Activated naive CD4-positive, alpha-beta T cell treated with anti-CD3 and anti-CD28 coated beads, Interleukin-2, amount 50 U/mL, for 72 hours (primary cell): ENCODE results near the gene F10. TPM values are rescaled to one million over a fixed set of nuclear protein-coding genes. Genes with fewer than 3 reads are reported as not detected.
"Not testable (repeated sequence)": the region's sequence is repeated elsewhere in the genome, so short reads cannot be mapped to it uniquely, and the experiment has no call there.

Experiments
- ATAC-seq, 2 donors: fragments of 150-1000 bp; cut with Tn5 transposase; 2 replicates each; pipeline ENCODE4 v1.10.0; 2021; ENCODE audit warnings: mild to moderate bottlenecking in 2 of 2, moderate library complexity in 2 of 2
- DNase-seq, 2 donors: peaks; one replicate each; pipeline ENCODE4 v3.0.0; 2021 to 2022; ENCODE audit warnings: low spot score in 2 of 2
- H3K27ac Mint-ChIP-seq, 2 donors: one replicate each; pipeline ENCODE4 v1.8.0; 2022; ENCODE audit warnings: mild to moderate bottlenecking in 2 of 2, mixed read lengths in 2 of 2
- H3K36me3 Mint-ChIP-seq, 2 donors: one replicate each; pipeline ENCODE4 v1.8.0; 2022; ENCODE audit warnings: mixed read lengths in 2 of 2
- H3K9me3 Mint-ChIP-seq, 2 donors: one replicate each; pipeline ENCODE4 v1.8.0; 2022; ENCODE audit warnings: mixed read lengths in 2 of 2
- total RNA-seq, 2 donors: library from RNA; stranded (reverse); gene quantifications; one replicate each; pipeline ENCODE4 v1.2.3, GENCODE V29; 2022

Gene F10
- total RNA-seq, 2 donors from 2014 or later, result not detected

DNA sequence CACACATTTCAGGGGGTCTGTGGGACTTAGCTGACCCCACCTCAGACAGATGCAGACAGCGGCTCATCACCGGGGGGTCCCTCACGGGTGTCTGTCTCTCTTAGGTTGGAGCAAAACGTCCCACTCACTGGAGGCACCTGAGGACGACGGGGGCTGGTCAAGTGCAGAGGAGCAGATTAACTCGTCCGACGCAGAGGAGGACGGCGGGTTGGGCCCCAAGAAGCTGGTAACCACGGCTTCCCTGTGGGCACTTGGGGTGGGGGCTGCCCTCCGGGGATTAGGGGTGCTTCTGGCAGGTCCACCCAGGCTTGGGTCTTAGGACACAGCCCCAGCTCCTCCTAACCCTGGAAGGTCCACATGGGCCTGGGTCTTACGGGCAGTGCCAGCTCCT, 28.2 kb upstream of the F10 start:
- Mint-ChIP-seq H3K9me3 (no peaks in the 10 kb centered on the region), H3K27ac (no peak overlapping the region), H3K36me3 (no peaks in the 10 kb centered on the region)
- ATAC-seq (no peak), DNase-seq (no peak)

DNA sequence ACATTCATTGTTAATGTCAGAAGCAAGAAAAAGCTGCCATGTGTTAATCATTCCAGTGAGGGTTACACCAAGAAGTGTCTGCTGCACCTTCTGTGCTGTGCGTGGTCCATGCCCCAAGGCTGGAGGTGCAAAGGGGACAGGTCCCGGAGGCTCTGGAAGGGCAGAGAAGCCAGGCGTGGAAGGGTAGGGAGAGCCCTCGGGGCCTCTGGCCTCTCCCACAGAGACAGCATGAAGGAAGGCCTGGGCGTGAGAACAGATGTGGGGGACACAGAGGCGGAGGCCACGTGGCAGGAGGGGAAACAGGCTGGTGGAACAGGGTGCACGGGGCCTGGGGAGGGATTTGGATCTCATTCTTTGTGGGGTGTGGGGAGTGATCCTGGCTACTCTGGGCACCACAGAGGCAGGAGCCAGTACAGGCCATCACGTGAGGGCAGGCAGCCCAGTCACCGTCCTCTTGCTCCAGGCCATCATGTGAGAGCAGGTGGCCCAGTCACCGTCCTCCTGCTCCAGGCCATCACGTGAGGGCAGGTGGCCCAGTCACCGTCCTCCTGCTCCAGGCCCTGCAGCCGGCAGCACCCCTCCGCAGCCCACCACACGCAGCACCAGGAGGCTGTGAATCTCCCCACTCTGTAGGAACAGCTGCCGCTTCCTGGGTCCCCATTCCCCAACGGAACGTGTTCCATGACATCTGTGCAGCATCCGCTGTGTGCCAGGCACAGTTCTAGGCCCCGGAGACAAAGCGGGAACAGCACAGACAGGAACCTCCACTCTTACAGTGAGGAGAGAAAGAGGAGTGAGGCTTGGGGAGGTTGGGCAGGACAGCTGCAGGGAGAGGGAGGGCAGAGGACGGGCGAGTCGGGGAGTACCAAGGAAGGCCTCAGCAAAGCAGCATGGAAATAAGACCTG, 27.2 kb upstream of the F10 start:
- H3K36me3 Mint-ChIP-seq, result no peaks in the 10 kb centered on the region
- H3K9me3 Mint-ChIP-seq, result no peaks in the 10 kb centered on the region
- ATAC-seq, result no peak
- peak overlapping the region in 1 of 2 donors; percentile 68 for H3K27ac Mint-ChIP-seq
- no peak for DNase-seq

DNA sequence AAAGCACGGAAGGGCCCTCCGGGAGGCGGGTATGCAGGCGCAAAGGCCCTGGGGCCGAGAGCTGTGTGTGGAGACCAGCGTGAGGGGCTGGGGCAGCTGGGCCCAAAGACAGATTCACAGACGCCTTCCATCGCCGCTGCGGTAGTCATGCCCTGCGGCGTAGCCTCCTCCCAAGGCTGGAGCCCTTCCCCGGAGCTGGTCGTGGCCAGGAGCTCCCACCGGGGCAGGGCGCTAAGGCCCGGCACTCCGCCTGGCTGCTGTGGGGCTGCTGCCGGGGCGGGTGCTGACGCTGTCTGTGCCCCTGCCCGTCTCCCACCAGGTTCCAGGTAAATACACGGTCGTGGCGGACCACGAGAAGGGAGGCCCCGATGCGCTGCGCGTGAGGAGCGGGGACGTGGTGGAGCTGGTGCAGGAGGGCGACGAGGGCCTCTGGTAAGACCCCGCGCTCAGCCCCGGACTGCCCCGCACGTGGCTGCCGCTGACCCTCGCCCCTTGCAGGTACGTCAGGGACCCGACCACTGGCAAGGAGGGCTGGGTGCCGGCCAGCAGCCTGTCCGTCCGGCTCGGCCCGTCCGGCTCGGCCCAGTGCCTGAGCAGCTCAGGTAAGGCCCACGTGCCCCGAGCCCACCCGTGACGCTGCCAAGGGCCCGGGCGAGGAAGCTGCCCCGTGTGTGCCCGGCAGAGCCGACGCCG, 26.4 kb upstream of the F10 start:
- ATAC-seq (no peak), DNase-seq (no peak)
- Mint-ChIP-seq H3K27ac (no peak overlapping the region), H3K36me3 (no peaks in the 10 kb centered on the region), H3K9me3 (no peaks in the 10 kb centered on the region)

DNA sequence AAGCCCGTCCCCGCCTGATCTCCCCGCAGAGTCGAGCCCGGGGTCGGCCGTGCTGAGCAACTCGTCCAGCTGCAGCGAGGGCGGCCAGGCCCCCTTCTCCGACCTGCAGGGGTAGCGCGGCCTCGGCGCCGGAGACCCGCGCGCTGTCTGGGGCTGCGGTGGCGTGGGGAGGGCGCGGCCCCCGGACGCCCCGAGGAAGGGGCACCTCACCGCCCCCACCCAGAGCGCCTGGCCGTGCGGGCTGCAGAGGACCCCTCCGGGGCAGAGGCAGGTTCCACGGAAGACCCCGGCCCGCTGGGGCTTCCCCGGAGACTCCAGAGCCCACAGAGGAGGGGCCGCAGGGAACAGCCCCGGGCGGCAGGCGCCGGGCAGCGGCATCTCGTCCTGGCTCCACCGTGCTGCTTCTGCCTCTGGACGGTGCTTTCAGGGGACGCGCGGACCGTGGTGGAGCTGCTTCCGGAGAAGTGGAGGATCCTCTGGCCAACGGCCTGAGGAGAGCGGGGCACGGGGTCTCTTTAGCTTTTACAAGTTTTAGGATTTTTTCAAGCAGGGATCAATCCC, 25.8 kb upstream of the F10 start:
- Mint-ChIP-seq H3K36me3 (no peaks in the 10 kb centered on the region), H3K27ac (no peak overlapping the region), H3K9me3 (no peaks in the 10 kb centered on the region)
- no peak for DNase-seq
- no peak for ATAC-seq

DNA sequence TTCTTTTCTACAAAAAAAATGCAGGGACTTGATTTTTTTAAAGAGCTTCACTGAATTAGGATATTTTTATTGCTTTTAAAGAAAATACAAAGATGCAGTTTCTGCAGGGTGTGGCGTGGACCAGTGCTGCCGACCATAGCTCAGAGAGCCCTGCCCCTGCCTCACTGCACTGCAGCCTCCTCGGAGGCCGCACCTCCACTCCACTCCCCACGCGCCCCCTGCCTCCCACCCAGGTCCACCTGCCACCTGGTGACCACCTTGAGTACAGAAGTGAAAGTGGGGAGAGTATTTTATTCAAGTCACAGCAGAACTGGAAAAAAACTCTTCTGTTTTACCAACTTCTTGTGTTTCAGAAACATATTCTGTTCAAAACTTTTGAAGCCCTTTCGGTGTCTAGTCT, 24.9 kb upstream of the F10 start:
- H3K36me3 Mint-ChIP-seq, result no peaks in the 10 kb centered on the region
- ATAC-seq, result no peak

DNA sequence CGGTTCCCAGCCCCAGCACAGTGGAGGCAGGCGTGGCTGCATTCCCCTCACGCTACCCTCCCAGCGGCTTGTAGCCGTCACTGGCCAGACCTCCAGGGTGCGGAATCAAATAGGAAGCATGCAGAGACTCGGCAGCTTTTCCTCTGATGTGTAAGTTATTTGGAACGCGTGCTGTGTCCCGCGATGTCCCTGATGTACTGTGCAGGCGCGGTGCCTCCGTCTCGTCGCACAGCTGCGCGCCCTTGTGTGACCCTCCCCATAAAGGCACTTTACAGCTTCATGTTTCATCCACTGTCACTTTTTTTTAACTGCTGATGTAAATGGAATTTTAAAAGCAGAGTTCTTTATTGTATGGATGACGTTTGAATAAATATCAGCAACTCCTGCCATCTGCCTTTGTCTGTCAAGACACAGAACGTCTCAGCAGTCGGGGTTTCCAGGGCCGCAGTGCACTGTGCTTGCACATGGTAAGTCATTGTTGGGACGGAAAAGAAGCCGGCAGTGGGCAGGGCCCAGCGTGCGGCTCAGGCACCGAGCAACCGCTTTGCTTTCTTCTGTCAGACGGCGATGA, 24.4 kb upstream of the F10 start:
- Mint-ChIP-seq H3K36me3 (no peaks in the 10 kb centered on the region), H3K27ac (no peak overlapping the region), H3K9me3 (no peaks in the 10 kb centered on the region)
- no peak for DNase-seq
- no peak for ATAC-seq

More for the DNA sequence above, 24.9 kb upstream of the F10 start:
- no peak overlapping the region for H3K27ac Mint-ChIP-seq
- no peak for DNase-seq
- no peaks in the 10 kb centered on the region for H3K9me3 Mint-ChIP-seq

DNA sequence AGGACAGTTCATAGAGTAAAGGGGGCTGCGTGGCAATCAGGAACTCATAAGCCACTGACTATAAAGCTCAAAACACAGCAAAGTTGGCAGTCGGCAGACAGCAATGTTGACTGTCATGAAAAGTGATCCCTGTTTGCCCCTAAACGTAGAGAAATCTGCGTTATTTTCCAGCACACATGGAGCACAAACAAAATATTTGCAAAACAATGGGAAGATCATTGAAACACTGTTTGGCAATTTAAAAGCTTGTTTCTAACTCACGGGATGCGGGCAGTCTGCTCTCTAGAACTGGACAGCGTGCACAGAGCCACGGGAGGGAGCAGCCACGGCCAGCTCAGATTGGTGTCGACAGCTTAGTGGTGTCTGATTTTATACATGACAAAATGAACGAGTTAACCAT, 23.5 kb upstream of the F10 start:
- Mint-ChIP-seq H3K9me3 (no peaks in the 10 kb centered on the region), H3K36me3 (no peaks in the 10 kb centered on the region), H3K27ac (no peak overlapping the region)
- ATAC-seq (no peak), DNase-seq (no peak)

DNA sequence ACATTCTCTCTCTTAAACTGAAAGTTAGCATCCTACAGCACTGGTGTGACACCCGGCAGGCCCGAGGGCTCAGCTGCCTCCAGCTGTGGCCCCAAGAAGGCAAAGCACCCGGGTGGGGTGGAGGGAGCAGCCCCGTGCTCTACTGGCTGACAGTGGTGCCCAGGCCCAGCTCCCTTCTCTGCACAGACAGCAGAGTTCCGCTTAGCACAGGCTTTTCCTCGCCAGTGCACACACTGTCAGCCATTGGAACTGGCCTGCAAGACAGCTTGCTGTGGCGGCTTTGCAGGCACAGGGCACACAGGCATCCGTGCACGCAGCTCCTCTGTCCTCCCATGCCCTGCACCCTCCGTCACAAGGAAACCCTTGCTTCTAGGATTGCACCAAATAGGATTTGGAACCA, 20.3 kb upstream of the F10 start:
- not testable (repeated sequence) for H3K36me3 Mint-ChIP-seq, ATAC-seq, DNase-seq, H3K9me3 Mint-ChIP-seq, H3K27ac Mint-ChIP-seq

DNA sequence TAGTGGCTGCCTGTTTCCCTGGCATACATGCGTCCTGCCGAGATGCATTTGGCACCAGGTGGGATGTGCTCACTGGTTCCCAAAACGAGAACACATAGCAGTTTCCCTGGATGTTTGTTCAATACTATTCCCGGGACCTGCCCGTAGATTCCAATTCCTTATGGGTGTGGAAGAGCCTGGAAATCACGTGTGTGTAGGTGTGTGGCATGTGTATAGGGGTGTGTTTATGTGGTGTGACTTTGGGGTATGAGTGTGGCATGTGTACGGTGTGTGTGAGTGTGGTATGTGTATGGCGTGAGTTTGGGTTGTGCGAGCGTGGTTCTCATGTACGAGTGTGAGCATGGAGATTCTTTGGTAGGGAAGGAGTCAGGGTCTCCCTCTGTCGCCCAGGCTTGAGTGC, 19.9 kb upstream of the F10 start:
- H3K9me3 Mint-ChIP-seq, result no peaks in the 10 kb centered on the region
- no peaks in the 10 kb centered on the region for H3K36me3 Mint-ChIP-seq
- no peak for ATAC-seq
- no peak overlapping the region for H3K27ac Mint-ChIP-seq
- DNase-seq, result no peak

DNA sequence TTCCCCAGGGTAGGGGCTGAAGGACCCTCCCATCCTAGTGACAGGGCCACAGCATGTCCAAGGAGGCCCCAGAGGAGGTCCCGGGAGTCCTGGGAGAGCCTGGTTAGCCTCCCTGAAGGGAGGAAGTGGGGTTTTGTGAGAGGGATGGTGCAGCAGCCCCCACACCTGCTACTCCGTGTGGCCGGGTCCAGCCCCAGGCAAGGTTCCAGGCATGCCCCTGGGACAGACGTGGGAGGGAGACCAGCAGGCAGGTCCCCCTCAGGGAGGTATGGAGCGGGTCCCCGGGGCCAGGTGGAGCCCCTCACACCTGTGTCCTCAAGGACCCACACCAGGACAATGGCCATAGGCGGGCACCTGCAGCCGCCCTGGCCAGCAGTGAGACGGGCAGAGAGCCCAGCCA, 19.0 kb upstream of the F10 start:
- ATAC-seq (no peak), DNase-seq (no peak)
- H3K36me3 Mint-ChIP-seq, result no peaks in the 10 kb centered on the region
- H3K9me3 Mint-ChIP-seq, result no peaks in the 10 kb centered on the region
- no peak overlapping the region for H3K27ac Mint-ChIP-seq

DNA sequence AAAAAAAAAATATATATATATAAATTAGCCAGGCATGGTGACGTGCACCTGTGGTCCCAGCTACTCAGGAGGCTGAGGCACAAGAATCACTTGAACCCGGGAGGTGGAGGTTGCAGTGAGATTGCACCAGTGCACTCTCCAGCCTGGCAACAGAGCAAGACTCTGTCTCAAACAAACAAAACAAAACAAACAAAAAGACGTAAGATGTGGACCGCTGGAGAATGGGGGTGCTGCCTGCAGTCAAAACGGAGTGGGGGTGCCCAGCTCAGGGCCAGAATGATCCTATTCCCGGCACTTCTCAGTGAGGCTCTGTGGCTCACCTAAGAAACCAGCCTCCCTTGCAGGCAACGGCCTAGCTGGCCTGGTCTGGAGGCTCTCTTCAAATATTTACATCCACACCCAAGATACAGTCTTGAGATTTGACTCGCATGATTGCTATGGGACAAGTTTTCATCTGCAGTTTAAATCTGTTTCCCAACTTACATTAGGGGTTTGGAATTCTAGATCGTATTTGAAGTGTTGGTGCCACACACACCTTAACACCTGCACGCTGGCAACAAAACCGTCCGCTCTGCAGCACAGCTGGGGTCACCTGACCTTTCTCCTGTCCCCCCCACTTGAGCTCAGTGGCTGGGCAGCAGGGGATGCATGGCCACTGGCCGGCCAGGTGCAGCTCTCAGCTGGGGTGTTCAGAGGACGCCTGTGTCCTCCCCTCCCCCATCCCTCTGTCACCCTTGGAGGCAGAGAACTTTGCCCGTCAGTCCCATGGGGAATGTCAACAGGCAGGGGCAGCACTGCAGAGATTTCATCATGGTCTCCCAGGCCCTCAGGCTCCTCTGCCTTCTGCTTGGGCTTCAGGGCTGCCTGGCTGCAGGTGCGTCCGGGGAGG, 17.3 kb upstream of the F10 start, which contains the start of gene F7:
Gene F7 (plus strand): TSS at position 760 of the 889 bp plus-strand sequence. CDS start 51 bp downstream, at position 811.
- no peak within 1 kb of the TSS for H3K27ac Mint-ChIP-seq
- H3K9me3 Mint-ChIP-seq, result no peaks in the 10 kb centered on the region
- DNase-seq, result no peak
- H3K36me3 Mint-ChIP-seq, result no peaks in the 10 kb centered on the region
- no peak for ATAC-seq

DNA sequence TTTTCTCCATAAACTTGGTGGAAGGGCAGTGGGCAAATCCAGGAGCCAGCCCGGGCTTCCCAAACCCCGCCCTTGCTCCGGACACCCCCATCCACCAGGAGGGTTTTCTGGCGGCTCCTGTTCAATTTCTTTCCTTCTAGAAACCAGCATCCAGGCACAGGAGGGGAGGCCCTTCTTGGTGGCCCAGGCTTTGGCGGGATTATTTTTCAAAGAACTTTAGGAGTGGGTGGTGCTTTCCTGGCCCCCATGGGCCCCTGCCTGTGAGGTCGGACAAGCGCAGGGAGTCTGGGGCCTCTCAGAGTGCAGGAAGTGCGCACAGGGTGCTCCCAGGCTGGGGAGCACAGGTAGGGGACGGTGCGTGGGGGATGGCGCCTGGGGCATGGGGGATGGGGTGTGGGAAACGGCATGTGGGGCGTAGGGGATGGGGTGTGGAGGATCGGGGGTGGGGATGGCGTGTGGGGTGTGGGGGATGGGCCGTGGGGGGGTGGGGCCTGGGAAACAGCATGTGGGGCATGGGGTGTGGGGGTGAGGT, 16.6 kb upstream of the F10 start:
- DNase-seq (no peak), ATAC-seq (no peak)
- Mint-ChIP-seq H3K36me3 (no peaks in the 10 kb centered on the region), H3K9me3 (no peaks in the 10 kb centered on the region), H3K27ac (no peak overlapping the region)

DNA sequence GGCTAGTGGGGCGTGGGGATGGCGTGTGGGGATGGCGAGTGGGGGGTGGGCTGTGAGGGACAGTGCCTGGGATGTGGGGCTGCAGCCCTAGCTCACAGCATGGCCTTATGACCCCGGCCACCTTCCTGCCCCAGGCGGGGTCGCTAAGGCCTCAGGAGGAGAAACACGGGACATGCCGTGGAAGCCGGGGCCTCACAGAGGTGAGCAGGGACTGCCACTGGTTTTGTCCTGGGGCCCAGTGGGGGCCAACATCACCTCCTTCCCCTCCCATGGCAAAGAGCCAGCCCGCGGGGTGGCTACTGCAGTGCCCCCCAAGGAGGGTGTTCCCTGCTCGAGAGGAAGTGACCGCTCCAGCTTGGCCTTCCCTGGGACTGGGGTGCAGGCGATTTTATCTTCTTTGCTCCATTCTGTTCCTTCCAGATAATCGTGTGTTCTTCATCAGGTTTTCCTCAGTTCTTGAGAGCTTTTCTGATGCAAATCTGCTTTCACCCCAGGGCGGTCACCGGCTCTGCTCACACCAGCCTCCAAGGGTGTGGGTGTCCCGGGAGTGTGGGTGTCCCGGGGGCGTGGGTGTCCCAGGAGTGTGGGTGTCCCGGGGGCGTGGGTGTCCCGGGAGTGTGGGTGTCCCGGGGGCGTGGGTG, 15.8 kb upstream of the F10 start:
- DNase-seq (no peak), ATAC-seq (peak; percentile 19 to 46)
- peak overlapping the region in 1 of 2 donors; percentile 88 for H3K27ac Mint-ChIP-seq
- H3K9me3 Mint-ChIP-seq, result no peaks in the 10 kb centered on the region
- H3K36me3 Mint-ChIP-seq, result no peaks in the 10 kb centered on the region

DNA sequence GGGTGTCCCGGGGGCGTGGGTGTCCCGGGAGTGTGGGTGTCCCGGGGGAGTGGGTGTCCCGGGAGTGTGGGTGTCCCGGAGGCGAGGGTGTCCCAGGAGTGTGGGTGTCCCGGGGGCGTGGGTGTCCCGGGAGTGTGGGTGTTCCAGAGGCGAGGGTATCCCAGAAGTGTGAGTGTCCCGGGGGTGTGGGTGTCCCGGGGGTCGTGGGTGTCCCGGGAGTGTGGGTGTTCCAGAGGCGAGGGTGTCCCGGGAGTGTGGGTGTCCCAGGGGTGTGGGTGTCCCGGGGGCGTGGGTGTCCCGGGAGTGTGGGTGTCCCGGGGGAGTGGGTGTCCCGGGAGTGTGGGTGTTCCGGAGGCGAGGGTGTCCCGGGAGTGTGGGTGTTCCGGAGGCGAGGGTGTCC, 14.1 kb upstream of the F10 start:
- ATAC-seq, H3K9me3 Mint-ChIP-seq, H3K36me3 Mint-ChIP-seq, DNase-seq, H3K27ac Mint-ChIP-seq: not testable (repeated sequence)

DNA sequence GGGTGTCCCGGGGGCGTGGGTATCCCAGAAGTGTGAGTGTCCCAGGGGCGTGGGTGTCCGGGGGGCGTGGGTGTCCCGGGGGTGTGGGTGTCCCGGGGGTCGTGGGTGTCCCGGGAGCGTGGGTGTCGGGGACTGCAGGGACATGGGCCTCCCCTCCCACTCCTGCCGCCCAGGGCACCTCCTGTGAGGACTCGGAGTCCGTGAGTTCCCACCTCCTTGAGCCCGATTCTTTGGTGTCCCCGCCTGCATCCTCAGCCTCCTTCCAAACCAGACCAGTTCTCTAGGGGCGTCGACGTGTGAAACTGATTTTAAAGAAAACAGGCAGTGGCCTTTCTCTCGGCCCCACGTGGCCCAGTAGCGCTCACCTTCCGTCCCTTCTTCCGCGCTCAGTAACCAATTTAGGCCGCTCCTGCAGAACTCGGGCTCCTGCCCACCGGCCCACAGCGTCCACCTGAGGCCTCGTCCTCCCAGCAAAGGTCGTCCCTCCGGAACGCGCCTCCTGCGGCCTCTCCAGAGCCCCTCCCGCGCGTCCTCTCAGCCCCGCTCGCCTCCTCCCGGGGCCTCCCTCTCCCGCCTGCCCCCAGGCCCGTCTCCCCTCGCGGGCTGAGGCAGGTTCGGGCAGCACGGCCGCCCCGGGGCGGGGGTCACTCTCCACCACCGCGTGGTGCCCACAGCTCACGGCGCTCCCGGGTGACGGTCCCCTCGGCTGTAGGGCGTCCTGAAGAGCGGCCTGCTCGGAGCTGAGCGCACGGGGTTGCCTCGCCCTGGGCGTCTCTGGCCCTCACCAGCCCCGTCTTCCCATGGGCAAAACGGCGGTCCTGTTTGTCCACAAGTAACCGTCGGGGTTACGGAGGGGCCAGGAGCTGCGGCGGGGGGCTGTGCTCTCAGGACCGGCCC, 13.2 kb upstream of the F10 start:
- Mint-ChIP-seq H3K9me3 (no peaks in the 10 kb centered on the region), H3K27ac (peak overlapping the region in 1 of 2 donors; percentile 81)
- peak; percentile 27 to 35 for ATAC-seq

More for the DNA sequence above, 13.2 kb upstream of the F10 start:
- DNase-seq, result peak in 1 of 2 donors; percentile 53
- H3K36me3 Mint-ChIP-seq, result no peaks in the 10 kb centered on the region
